Measurements from ENCODE around the gene KRT86.

DNA sequence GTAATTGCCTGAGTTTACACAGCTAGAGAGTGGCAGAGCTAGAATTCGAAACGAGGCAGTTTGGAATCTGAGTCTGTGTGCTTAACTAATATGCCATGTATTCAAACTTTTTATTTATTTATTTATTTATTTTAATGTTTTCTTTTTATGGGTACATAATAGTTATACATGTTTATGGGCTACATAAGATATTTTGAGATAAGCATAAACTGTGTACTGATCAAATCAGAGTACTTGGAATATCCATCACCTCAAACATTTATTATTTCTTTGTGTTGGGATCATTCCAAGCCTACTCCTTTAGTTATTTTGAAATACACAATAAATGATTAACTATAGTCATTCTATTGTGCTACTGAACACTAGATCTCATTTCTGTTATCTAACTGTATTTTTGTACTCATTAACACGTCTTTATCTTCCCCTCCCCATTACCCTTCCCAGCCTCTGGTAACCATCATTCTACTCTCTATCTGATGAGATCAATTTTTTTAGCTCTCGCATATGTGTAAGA is 24.3 kb downstream of the KRT86 start:
- TF ChIP-seq, protein P1, sequence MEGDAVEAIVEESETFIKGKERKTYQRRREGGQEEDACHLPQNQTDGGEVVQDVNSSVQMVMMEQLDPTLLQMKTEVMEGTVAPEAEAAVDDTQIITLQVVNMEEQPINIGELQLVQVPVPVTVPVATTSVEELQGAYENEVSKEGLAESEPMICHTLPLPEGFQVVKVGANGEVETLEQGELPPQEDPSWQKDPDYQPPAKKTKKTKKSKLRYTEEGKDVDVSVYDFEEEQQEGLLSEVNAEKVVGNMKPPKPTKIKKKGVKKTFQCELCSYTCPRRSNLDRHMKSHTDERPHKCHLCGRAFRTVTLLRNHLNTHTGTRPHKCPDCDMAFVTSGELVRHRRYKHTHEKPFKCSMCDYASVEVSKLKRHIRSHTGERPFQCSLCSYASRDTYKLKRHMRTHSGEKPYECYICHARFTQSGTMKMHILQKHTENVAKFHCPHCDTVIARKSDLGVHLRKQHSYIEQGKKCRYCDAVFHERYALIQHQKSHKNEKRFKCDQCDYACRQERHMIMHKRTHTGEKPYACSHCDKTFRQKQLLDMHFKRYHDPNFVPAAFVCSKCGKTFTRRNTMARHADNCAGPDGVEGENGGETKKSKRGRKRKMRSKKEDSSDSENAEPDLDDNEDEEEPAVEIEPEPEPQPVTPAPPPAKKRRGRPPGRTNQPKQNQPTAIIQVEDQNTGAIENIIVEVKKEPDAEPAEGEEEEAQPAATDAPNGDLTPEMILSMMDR (IDR thresholded peaks at IDR 0.05) = no peak
- no peak for TF ChIP-seq EZH2 (IDR thresholded peaks at IDR 0.05; ENCODE audit: borderline replicate concordance, insufficient read depth, low read depth, low read length, poor library complexity, severe bottlenecking)
